GM21737 (cell line): ENCODE measurements around the gene TMEM86A.

Experiments used
- ATAC-seq: cut with Tn5 transposase; IDR thresholded peaks from one replicate; pipeline ENCODE4 v1.9.1; 2021; ENCODE audit warnings: mild to moderate bottlenecking, moderate library complexity; ENCODE audit not compliant: unreplicated experiment

The TMEM86A gene

GRCh38 chr11:18722293-18722637 lies 23.7 kb downstream of the TMEM86A start:
- no peak for ATAC-seq

DNA sequence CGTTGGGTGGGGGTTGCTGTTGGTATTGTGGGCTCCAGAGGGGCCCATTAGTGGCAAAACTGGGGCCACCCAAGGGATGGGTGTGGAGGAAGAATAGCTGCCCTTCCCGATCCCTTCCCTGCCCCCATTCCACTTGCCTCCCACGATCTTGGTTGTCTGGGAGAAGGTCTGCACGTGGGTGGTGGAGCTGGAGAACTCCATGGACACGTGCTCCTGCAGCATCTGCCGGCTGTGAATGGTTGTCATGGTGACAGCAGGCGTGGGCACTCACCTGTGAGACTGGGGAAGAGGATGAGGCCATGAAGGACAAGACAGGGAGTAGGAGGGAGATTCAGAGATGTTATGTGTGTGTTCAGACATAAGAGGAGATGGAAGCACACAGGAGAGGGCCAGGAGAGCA lies 25.4 kb downstream of the TMEM86A start:
- ATAC-seq: no peak

- no peak for ATAC-seq
Observed at GRCh38 chr11:18726040-18726439, 27.5 kb downstream of the TMEM86A start, which contains the start of gene IGSF22. Gene IGSF22, minus strand, starts transcription at chr11:18726188. Its CDS starts 1,952 bp downstream, at chr11:18724236.

DNA sequence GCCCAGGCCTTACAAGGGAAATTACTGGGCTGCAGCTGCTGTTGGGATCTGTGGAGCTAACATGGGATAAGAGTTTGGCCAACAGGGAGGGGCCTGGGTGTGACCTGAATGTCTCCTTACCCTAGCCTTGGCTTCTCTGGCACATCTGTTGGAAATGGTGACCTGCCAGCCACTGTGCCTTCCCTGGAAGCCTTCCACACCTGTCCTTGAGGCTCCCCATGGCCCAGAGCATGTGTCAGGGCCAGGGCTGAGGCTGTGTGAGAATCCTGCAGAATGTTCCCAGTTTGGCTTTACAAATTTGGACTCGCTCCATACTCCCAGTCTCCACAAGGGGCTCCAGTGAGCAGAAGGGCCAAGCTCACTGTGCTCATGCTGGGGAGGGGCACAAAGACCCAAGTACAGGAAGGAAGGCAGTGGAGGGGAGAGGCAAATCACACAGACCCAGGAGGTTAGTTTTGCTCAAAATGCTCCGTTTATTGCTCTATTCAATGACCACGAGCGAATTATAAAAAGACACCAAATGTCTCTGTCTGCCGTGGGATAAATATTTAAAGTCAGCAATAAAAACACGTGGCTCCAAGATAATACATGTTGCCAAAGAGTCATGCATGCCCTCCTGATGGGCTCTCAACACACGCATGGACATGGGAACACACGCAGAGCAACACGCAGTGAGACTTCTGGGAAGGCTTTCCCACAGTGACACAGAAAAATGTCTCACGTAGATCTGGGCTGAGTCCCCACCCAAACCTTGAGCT lies 29.1 kb downstream of the TMEM86A start:
- no peak for ATAC-seq

GRCh38 chr11:18728658-18729057 lies 30.1 kb downstream of the TMEM86A start:
- no peak for ATAC-seq

- ATAC-seq: no peak
Observed at GRCh38 chr11:18729426-18729825, 30.8 kb downstream of the TMEM86A start.

GRCh38 chr11:18730020-18730419 lies 31.4 kb downstream of the TMEM86A start:
- no peak for ATAC-seq

- no peak for ATAC-seq
Observed at GRCh38 chr11:18731441-18731840, 32.9 kb downstream of the TMEM86A start.

DNA sequence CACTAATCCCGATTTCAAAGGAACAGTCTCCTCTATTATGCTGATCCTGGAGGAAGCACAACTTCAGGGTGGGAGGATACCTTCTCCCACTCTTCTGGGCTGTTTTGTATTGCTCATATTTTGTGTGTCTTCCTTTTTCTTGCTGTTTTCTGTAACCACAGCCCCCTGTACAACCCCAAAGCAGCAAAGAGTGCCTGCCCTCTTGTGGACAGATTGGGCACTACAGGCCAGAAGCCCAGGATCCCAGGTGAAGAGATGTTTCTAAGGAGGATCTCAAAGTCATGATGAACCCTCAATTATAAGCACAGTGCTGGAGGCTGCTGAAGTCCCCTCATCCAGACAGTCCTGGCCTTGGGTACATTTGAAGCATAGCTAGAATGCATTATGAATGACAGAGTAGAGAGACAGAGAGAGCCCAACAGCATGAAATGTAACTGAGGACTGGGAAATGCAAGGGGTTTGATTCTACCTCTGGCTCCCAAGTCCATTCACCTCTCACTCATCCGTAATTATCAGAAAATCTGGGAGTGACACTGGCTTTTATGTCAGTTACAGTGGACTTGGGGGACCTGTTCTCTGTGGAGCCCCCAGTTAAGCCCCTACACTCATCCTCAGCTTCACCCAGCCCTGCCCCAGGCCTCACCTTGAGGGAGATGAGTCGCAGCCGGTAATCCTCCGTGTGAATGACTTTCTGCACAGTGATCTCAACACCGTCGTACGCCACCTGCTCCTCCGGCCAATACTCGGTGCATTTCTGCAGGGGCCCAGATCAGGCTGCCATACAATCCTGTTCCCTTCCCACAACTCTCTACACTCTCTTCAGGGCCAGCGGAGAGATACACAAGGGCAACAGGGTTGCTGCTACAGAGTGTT lies 33.6 kb downstream of the TMEM86A start:
- peak; percentile 62 for ATAC-seq

DNA sequence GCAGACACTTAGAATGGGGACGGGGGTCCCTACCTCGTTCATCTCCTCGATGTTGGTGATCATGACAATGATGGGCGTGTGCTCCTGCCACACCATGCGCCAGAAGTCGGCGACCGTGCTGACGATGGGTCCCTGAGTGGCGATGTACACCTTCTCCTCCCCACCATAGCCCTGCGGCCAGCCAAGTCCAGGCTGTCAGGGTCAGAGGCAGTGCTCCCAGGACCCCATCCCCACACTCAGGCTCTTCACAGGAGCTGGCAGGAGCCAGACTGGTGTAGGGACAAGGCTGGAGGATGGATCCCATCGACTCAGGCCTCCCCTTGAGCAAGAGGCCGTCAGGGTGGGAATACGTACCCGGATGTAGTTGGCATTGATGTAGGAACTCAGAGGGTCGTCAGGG lies 34.6 kb downstream of the TMEM86A start:
- ATAC-seq: no peak

GRCh38 chr11:18736590-18737148 lies 38.1 kb downstream of the TMEM86A start:
- no peak for ATAC-seq

GRCh38 chr11:18737642-18738041 lies 39.1 kb downstream of the TMEM86A start:
- no peak for ATAC-seq

DNA sequence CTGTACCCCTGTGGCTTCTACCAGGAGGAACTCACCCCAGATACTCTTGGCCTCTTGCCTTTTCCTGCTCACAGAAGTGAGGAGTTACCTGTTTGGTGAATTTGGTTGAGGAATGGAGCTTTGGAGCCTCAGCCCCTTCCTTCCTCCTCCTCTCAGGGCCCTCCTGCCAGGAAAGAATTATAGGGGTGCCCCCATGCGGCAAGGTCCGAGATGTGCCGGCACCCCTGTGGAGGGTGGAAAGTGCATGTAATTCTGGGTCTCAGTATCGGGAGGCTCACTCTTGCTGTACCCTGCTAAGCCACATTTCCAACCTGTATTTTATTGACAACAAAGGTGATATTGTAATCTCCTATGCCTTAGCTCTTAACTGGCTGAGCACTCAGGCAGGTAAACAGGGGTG lies 41.1 kb downstream of the TMEM86A start:
- ATAC-seq: no peak

DNA sequence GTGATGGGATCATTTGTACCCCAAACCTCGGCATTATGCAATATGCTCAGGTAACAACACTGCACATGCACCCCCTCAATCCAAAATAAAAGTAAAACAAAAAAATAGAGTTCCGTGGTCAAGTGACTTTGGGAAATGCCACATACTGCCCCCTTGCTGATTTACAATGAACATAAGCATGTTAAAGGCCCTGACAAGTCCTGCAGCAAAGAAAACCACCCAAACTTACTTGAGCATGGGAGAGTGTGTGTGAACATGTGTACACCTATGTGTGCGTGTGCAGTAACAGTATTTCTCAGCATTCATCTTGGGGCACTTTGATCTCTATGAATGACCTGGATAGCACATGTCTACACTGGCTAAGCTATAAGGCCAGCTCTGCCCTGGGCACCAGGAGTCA lies 43.2 kb downstream of the TMEM86A start:
- no peak for ATAC-seq

DNA sequence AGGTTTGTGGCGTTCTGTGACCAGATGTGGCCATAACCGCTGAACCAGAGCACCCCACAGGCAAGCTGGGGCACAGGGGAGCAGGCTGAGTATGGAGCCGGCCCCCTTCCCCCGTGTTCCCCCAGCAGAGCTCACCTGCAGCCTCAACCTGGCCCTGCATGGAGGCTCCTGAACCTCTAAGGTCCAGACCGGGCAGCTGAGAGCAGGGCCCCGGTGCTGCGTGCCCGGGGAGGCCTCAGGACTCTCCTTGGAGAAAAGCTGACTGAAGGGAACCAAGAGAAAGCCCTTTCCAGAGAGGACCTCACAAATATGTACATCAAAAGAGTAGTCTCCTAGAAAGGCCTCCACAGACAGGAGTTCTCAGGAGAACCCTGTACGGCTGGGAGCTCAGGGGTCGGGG lies 44.8 kb downstream of the TMEM86A start:
- no peak for ATAC-seq

- no peak for ATAC-seq
Observed at GRCh38 chr11:18743900-18744514, 45.4 kb downstream of the TMEM86A start.

GRCh38 chr11:18745251-18745650 lies 46.7 kb downstream of the TMEM86A start:
- ATAC-seq: no peak

DNA sequence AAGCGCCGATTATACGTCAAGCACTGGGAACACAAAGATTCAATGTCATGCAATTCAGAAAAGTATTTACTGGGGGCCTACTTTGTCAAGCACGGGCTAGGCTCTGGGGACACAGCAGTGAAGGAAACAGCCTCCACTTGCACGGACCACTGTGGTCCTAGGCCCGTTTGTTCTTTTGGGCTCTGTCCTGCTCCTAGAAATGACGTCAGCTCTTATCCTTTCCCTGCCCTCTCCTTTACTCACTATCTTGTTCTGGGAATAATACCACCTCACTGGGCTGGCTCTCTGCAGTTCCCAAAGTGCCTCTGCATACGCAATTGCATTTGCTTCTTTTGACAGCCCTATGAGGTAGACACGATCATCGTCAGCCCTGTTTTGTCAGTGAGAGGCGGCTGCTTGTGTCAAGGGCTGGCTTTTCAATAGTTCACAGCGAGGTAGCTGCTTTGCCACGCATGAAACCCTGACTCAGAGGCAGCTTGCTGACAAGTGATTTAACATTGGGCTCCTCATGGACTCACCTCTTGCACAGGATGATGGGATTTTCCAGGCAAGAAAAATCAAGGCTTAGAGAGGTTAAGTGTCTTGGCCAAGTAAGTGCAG lies 50.3 kb downstream of the TMEM86A start:
- no peak for ATAC-seq

GRCh38 chr11:18749681-18750319 lies 51.2 kb downstream of the TMEM86A start:
- no peak for ATAC-seq

GRCh38 chr11:18750944-18751343 lies 52.4 kb downstream of the TMEM86A start:
- no peak for ATAC-seq
